ENCODE measurements around the gene PRKACG. TPM values are rescaled to one million over a fixed set of nuclear protein-coding genes. Genes with fewer than 3 reads are reported as not detected.

The PRKACG gene
- total and polyA plus RNA-seq, 12 donors, result not detected

GRCh38 chr9:69029535-69029934 is 15.6 kb upstream of the PRKACG start:
- Histone ChIP-seq H3K27me3 (no peaks in the 10 kb centered on the region), H3K4me3 (no peak overlapping the region), H3K36me3 (replicated peaks in 1 of 2) (no peaks in the 10 kb centered on the region), H3K4me1 (replicated peaks in 1 of 2) (peaks cover 0 to 5% of the 10 kb centered on the region in 2 donors), H3K9me3 (replicated peaks in 1 of 3) (no peaks in the 10 kb centered on the region), H3K27ac (no peak overlapping the region)
- TF ChIP-seq POLR2A (IDR thresholded peaks at IDR 0.05) (no peak), CTCF (IDR thresholded peaks at IDR 0.05) (no peak)
- DNase-seq, result no peak
- intact Hi-C loops (cut with DNase I), result loop anchor here in 1 of 2 donors (10.0 kb wide), 1 partner anchor 445 kb away; no protein-coding TSS in a partner anchor

GRCh38 chr9:69028754-69029153 is 14.8 kb upstream of the PRKACG start:
- Histone ChIP-seq H3K9me3 (replicated peaks in 1 of 3) (no peaks in the 10 kb centered on the region), H3K27ac (no peak overlapping the region), H3K4me1 (replicated peaks in 1 of 2) (peaks cover 0 to 5% of the 10 kb centered on the region in 2 donors), H3K27me3 (no peaks in the 10 kb centered on the region), H3K36me3 (replicated peaks in 1 of 2) (no peaks in the 10 kb centered on the region), H3K4me3 (no peak overlapping the region)
- no peak for DNase-seq
- no peak for TF ChIP-seq POLR2A (IDR thresholded peaks at IDR 0.05)
- no peak for TF ChIP-seq CTCF (IDR thresholded peaks at IDR 0.05)
- WGBS, 4 donors, result 90 to 92% (median 91%) methylated on average over 2 of the region's 2 CpGs
- intact Hi-C loops (cut with DNase I), result loop anchor here in 1 of 2 donors (10.0 kb wide), 1 partner anchor 444 kb away; no protein-coding TSS in a partner anchor

GRCh38 chr9:69027355-69028097 is 13.6 kb upstream of the PRKACG start:
- Histone ChIP-seq H3K27ac (no peak overlapping the region), H3K4me3 (no peak overlapping the region), H3K27me3 (no peaks in the 10 kb centered on the region), H3K4me1 (replicated peaks in 1 of 2) (peaks cover 0 to 5% of the 10 kb centered on the region in 2 donors), H3K9me3 (replicated peaks in 1 of 3) (no peaks in the 10 kb centered on the region), H3K36me3 (replicated peaks in 1 of 2) (no peaks in the 10 kb centered on the region)
- WGBS, 4 donors, result 46 to 56% (median 50%) methylated on average over 5 of the region's 5 CpGs
- DNase-seq, result peak in 5 of 7 donors; percentile 30 to 65 (median 41)
- no peak for TF ChIP-seq POLR2A (IDR thresholded peaks at IDR 0.05)
- peak; percentile 58 to 76 (median 64) for TF ChIP-seq CTCF (IDR thresholded peaks at IDR 0.05)
- intact Hi-C loops (cut with DNase I), result loop anchor here in 1 of 2 donors (10.0 kb wide), 1 partner anchor 443 kb away; no protein-coding TSS in a partner anchor

- H3K36me3 ChIP-seq (replicated peaks in 1 of 2), result no peaks in the 10 kb centered on the region
- no peak overlapping the region for H3K27ac ChIP-seq
- H3K27me3 ChIP-seq, result no peaks in the 10 kb centered on the region
- H3K9me3 ChIP-seq (replicated peaks in 1 of 3), result no peaks in the 10 kb centered on the region
- no peak for TF ChIP-seq POLR2A (IDR thresholded peaks at IDR 0.05)
- no peak for TF ChIP-seq CTCF (IDR thresholded peaks at IDR 0.05)
- intact Hi-C loops (cut with DNase I), result loop anchor here in 1 of 2 donors (10.0 kb wide), 1 partner anchor 439 kb away; no protein-coding TSS in a partner anchor
- peaks cover 0 to 5% of the 10 kb centered on the region in 2 donors for H3K4me1 ChIP-seq (replicated peaks in 1 of 2)
- WGBS, 4 donors, result 65 to 72% (median 70%) methylated on average over 7 of the region's 7 CpGs
- DNase-seq, result no peak
- no peak overlapping the region for H3K4me3 ChIP-seq
Observed at GRCh38 chr9:69023650-69024049, 9.7 kb upstream of the PRKACG start.
